Measurements from ENCODE around the gene HSPG2. TPM values are rescaled to one million over a fixed set of nuclear protein-coding genes. Genes with fewer than 3 reads are reported as not detected.
"Not testable (repeated sequence)": the region's sequence is repeated elsewhere in the genome, so short reads cannot be mapped to it uniquely, and the experiment has no call there.

The HSPG2 gene
- total RNA-seq, 1 donor from 2014 or later: 3.7 TPM

DNA sequence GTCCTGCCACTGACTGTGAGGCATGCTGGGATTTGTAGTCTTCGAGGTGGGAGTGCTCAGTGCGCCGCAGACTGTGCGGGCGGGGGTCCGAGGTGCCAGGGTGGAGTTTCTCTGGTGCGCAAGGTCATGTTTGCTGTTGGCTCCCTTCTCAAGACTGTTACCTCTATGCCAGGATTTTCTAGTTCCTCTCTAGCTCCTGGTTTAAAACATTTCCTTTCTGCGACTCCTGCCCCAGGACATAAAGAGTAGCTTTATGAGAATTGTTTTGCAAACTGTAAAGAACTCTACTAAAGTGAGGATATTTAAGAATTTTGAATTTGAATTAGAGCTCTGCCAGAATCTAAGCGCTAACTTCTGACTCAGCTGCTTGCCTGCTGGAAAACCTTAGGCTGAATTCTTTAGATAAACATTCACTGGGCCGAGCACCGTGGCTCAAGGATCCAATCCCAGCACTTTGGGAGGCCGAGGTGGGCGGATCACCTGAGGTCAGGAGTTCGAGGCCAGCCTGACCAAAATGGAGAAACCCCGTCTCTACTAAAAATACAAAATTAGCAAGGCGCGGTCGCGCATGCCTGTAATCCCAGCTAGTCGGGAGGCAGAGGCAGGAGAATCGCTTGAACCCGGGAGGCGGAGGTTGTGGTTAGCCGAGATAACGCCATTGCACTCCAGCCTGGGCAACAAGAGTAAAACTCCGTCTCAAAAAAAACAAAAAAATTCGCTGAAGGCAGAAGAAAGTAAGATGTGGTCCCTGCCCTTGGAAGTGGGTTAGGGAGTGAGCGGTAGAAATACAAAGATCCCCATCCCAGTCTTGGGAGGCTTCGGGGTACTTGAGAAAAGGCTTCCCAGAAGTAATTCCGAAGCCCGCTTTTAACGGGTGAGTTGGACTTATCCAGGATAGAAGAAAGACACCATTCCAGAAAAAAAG, 153.2 kb downstream of the HSPG2 start:
- DNase-seq: no peak

DNA sequence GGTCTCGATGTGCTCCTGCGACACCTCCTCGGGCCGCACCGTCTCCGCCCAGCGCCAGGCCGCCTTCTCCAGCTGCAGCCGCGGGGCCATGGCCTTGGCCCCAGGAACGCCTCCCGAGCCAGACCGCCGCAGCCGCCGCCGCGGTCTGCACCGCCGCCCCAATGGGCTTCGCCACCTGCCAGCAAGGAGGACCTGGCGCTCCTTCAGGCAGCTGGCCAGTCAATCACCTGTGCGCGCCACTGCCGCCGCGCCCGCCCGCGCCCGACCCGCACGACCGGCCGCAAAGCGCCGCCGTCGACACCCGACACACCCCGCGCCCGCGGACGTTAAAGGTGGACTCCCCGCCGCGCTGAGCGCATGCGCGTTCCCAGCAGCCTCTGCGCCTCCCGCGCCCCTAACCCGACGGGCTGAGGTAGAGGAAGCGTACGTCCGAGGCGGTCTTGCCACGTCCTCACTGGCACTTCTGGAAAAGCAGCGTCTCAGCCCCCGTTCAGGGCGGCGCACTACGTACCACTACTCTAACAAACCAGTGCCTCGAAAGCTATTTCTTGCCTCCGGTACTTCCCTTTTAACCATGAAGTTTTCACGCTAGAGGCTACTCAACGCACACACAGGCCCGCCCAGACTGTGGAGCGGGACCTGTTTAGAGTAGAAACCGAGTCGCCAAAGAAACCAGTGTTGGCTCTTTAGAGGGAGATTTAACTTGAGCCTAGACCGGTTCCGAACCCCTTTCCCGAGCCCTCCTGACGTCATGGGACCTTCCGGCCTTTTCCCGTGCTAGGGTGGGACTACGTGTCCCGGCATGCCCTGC, 154.0 kb downstream of the HSPG2 start, which contains the start of gene USP48:
Gene USP48 (minus strand): TSS at position 282 of the 811 bp plus-strand sequence. CDS start 192 bp downstream, at position 90.
- peak; percentile 94 for DNase-seq

DNA sequence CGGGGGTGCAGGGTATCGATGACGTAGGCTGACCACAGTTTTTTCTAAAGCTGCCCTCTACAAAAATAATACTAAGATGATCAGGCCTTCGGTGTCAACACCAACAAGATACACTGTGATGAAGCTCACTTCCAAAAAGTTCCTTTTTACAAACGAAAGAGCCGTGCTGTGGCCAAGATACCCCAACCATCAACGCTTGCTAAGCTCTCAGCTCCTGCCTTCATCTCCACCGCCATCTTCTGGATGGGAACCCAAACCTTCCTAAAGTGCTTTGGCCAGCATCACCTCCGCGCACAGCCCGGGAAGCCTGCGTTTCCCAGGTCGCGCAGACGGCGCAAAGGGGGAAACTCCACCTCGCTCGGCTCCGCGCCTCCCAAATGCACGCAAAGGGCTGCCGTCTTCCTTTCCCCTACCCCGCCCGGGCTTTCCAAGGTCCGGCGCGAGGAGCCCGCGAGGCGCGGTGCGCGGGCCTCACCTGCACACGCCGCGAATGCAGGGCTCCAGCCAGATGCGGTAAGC, 154.7 kb downstream of the HSPG2 start:
- DNase-seq: peak; percentile 38

DNA sequence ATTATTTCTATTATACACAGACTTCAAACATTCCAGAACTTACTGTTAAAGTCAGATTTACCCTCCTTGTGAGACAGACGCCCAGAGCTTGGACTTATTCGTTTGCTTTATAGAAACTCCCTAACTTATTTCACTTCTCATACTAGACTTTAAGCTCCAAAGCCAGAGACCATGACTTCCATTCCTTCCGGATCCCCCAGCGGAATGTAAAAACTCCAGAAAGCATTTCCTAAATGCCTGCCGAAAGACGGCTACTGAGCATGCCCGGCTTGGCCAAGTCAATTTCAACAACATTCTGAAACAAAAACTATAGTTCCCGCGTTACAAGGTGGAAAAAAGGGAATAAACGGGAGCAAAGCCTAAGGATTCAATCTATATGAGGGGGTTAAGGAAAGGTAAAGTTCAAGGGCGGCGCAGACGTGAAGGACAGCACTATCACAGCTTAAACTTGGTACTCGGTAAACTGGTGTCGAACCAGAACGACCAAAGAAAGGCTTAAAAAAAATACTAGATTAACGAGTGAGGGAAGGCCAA, 155.2 kb downstream of the HSPG2 start:
- DNase-seq: no peak

DNA sequence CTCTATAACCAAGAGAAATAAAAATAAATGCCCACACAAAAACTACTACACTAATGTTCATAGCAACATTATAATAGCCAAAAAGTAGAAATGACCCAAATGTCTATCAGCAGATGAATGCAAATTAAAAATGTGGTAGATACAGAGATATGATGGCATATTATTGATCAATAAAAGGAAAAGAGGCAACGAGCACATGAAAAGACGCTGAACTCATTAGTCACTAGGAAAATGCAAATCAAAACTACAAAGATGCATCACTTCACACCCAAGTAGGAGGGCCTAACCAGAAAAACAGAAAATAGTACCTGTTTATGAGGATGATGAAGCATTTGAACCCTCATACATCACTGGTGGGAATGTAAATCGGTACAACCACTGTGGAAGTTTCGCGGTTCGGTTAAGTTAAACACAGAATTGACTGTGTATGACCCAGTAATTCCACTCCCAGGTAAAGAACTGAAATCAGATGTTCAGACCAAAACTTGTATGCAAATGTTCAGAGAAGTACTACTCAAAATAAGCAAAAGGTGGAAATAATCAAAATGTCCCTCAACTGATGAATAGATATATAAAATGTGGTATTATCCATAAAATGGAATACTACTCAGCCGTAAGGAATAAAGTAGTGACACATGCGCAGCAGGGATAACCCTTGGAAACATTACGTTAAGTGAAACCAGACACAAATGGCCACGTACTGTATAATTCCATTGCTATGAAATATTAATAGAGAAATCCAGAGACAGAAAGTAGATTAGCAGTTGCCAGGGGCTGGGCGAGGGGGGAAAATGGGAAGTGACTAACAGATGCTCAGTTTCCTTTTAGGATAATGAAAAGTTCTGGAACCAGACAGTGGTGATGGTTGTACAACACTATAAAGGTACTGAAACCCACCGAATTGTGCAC, 157.2 kb downstream of the HSPG2 start:
- no peak for DNase-seq

DNA sequence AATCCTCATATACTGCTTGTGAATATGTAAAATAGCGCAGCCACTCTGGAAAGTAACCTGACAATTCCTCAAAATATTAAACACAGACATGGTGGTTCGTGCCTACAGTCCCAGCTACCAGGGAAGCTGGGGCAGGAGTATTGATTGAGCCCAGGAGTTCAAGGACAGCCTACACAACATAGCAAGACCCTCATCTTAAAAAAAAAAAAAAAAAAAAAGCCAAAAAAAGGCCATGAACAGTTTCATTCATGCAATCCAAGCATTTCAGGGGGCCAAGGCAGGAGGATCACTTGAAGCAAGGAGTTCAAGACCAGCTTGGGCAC, 158.7 kb downstream of the HSPG2 start:
- no peak for DNase-seq

DNA sequence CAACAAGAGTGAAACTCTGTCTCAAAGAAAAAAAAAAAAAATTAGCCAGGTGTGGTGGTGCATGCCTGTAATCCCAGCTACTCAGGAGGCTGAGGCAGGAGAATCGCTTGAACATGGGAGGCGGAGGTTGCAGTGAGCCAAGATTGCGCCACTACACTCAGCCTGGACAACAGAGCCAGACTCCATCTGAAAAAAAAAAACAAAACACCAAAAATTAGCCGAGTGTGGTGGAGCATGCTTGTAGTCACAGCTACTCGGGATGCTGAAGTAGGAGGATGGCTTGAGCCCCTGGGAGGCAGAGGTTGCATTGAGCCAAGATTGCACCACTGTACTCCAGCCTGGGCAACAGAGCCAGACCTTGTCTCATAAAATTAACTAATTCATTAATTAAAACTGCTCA, 160.2 kb downstream of the HSPG2 start:
- DNase-seq: not testable (repeated sequence)

DNA sequence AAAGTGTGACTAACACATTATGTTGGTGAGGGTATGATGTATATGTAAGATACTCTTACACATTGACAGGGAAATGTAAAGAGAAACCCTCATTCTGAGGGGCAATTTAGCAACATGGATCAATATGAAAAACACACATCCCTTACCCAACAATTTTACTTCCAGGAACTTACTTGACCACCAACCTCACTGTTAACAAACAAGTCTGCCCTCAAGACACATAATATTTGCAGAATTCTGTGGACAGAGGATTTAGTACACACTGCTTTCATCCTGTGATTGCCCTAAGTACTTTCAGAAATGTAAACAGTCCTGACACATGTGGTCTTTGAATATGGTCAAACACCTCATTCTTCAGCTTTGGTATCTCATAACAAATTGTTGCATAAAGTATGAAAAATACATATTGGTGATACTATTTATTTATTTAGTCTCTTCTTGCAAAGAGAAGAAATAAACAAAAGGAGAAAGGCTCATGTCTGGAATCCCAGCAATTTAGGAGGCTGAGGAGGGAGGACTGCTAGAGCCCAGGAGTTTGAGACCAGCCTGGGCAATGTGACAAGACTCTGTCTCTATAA, 161.0 kb downstream of the HSPG2 start:
- DNase-seq: no peak

DNA sequence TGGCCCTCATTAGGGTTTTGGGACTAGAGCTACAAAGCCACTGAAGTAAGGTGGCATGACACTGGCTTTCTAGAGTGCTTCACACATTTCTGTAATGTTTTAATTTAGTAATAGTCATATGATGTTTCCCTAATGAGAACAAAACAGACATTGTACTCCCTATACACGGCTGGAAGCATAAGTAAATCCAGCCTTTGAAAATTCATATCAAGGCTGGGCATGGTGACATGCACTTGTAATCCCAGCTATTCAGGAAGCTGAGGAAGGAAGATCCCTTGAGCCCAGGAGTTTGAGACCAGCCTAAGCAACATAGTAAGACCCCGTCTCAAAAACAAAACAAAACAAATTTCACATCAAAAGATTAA, 161.6 kb downstream of the HSPG2 start:
- no peak for DNase-seq

DNA sequence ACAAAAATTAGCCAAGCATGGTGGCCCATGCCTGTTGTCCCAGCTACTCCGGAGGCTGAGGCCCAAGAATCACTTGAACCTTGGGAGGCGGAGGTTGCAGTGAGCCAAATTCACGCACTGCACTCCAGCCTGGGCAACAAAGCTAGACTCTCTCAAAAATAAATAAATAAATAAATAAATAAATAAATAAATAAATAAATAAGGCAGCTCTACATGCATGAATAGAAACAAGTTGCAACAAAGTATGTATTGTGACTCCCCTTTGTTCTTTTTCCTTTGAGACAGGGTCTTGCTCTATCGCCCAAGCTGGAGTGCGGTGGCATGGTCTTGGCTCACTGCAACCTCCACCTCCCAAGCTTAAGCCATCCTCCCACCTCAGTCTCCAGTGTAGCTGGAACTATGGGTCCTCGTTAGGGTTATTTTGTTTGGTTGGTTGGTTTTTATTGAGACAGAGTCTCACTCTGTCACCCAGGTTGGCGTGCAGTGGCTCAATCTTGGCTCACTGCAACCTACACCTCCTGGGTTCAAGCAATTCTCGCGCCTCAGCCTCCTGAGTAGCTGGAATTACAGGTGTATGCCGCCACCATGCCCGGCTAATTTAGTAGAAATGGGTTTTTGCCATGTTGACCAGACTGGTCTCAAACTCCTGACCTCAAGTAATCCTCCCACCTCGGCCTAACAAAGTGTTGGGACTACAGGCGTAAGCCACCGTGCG, 162.1 kb downstream of the HSPG2 start:
- DNase-seq: no peak

DNA sequence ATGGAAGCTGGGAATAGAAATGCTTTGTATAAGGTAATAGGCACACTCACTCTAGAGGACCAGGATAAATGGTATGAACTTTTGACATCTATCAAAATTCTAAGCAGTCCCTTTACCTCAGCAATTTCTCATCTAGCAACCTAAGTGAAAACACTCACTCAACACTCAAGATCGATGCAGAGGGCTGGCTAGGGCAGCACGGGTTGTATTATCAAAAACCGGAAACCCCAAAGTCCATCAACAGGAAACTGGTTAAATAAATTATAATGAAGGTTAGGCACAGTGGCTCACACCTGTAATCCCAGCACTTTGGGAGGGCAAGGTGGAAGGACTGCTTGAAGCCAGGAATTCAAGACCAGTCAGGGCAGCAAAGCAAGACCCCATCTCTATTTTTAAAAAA, 163.5 kb downstream of the HSPG2 start:
- no peak for DNase-seq

Other genes starting within 250 kb of the HSPG2 start
- 85.8 TPM for gene USP48, start 154.2 kb downstream of the HSPG2 start, total RNA-seq
- gene LDLRAD2, start 125.0 kb downstream of the HSPG2 start, total RNA-seq: not detected
- gene CELA3B, start 39.7 kb upstream of the HSPG2 start, total RNA-seq: not detected
- gene CELA3A, start 64.3 kb upstream of the HSPG2 start, total RNA-seq: not detected
- gene CDC42, start 115.4 kb upstream of the HSPG2 start, total RNA-seq: 765 TPM
- 5.6 TPM for gene WNT4, start 205.8 kb upstream of the HSPG2 start, total RNA-seq